Thyroid gland (tissue), 4 donors: ENCODE measurements around the gene IL17B.

Source experiments
- CTCF ChIP-seq, 6 experiments: fragments of 200-600 bp in 3 of 6; fragments of 450-650 bp in 3 of 6; sonication (generic) in 3 of 6; IDR thresholded peaks; one replicate each; pipeline ENCODE4 v1.5.1; 2016 to 2019; ENCODE audit warnings: antibody characterized with exemption in 6 of 6, mild to moderate bottlenecking in 2 of 6, inconsistent platforms in 1 of 6, moderate library complexity in 1 of 6
- POLR2A ChIP-seq, 2 donors: fragments of 450-650 bp; IDR thresholded peaks; one replicate each; pipeline ENCODE4 v1.6.1; 2017; ENCODE audit warnings: antibody characterized with exemption in 2 of 2, mild to moderate bottlenecking in 2 of 2, moderate library complexity in 1 of 2

DNA sequence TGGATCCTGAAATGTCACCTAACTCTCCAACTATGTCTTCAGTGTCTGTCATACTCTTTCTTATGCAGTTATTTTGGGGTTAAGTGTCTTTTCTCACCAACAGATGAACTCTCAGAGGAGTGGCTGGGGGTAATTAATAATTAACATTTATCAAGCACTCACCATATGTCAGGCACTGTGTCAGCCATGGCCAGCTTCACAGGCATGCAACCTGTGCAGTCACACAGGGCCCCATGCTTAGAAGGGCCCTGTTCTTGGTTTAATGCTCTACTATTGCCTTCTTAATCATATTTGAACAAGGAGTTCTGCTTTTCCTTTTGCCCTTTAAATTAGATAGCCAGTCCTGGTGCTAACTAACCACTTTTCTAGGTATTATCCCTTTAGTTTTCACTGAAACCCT lies 37.2 kb downstream of the IL17B start:
- TF ChIP-seq POLR2A (IDR thresholded peaks at IDR 0.05), result no peak
- TF ChIP-seq CTCF (IDR thresholded peaks at IDR 0.05), result no peak
